NAMALWA (cell line): ENCODE measurements around the gene DYNLT2.

ENCODE experiments used
- DNase-seq: peaks from one replicate; pipeline ENCODE4 v3.0.0-alpha.2; 2015; ENCODE audit warnings: low spot score

DYNLT2 gene

DNA sequence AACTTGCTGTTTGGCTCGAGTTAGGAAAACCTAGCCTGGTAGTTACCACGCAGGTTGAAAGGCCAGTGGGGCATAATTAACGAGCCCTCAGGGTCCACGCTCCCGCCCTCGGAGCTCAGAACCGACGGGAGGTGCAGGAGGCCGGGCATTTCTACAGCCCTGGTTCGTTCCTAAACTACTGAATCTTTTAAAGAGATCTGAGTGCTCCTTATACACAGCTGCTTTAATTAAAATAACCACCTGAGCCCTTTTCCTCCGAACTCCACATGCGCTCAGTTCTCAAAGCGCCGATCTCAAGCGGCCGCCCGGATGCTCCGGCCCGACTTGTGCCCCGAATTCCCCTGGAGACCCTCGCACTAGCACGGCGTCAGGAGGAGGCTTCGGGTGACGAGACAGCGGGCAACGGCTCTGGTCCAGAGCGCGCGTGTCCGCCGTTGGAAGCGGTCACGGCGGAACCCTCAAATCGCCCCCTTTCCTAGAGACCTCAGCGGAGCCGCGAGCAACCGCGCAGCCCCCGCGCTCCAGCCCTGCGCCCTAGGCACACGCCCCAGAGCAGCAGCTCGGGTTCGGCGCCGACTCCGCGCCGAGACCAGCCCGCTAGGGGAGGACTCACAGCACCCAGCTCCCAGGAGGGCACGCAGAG is 49.9 kb downstream of the DYNLT2 start:
- DNase-seq: no peak

DNA sequence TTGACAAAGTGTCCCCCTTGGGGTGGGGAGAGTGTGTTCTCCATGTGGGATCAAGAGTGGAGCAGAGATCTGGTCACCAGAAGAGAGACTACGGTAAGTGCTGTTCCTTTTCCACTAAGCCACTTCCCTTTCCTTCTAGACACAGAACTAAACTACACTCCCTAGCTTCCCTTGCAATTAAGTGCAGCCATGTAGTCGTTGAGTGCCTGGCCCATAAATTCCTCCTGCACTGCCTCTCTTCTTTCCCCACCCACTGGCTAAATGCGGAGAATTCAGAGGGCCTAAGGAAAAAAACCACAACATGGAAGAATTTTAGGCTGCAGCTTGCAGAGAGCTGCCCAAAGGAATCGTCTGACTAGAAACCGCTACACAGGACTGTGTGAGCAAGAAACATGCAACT is 51.1 kb downstream of the DYNLT2 start:
- no peak for DNase-seq

DNA sequence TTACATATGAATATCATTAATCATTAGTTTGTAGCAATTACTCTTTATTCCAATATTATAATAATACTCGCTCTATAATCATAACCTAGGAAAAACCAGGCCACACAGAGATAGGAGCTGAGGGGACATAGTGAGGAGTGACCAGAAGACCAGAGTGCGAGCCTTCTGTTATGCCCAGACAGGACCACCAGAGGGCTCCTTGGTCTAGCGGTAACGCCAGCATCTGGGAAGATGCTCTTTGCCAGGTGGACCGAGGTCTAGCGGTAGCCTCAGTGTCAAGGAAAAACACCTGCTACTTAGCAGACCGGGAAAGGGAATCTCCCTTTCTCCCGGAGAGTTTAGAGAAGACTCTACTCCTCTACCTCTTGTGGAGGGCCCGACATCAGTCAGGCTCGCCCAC is 54.3 kb downstream of the DYNLT2 start:
- DNase-seq: peak; percentile 24

DNA sequence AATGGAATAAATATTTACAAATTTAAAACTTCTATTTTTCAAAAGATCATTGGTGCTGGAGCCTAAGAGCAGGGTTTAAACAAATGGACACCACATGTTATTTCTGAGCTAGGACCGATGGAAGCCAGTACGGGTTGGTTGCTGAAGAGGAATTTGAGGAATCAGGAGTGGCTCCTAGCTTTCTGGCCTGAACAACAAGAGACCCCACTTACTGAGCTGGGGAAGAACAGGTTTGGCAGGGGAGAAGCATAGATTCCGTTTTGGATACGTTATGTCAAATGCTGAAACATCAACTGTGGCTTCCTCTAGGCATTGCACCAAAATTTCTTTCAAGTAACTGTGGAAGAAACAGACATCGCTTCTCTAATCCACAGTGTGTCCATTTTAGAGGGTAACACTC is 56.2 kb downstream of the DYNLT2 start:
- DNase-seq: no peak

DNA sequence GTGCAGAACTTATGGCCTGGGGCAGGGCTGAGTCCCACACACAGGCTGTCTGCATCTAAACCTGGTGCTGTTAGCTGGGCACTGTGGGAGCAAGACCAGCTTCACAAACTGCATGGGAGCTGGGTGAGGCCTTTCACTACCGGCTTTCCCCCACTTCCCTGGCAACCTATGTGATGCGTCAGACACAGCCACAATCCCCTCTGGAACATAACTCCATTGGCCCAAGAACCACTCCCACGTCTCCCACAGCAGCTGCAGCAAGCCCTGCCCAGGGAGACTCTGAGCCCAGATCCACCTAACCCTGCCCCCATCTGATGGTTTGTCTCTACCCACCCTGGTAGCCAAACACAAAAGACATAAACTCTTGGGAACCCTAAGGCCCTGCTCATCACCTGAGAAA is 58.9 kb downstream of the DYNLT2 start:
- no peak for DNase-seq

DNA sequence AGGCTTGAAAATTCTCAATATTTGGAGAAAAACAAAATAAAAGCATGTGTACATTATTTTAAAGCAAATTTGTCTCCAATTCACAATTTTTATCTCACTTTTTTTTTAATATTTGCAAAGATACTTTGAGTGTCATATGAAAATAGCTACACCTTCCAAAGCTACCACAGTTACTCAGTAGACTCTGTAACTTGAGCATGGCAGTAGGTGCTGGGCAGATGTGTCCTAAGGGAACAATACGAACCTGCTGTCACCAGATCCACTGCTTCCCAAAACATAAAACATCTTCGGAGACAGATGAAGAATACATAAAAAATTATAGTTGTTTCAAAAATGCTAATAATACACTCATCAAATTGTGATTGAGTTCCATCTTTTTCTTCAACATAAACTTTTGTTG is 60.1 kb downstream of the DYNLT2 start:
- DNase-seq: no peak
